Transverse colon (tissue), 3 donors: ENCODE results near the gene HHATL.

Experiments
- POLR2A ChIP-seq: fragments of 450-650 bp; IDR thresholded peaks from one replicate; pipeline ENCODE4 v1.6.1; 2016; ENCODE audit warnings: antibody characterized with exemption, mild to moderate bottlenecking, moderate library complexity
- TF ChIP-seq, protein P1 (sequence below), 5 experiments: fragments of 200-600 bp in 3 of 5; fragments of 450-650 bp in 2 of 5; sonication (generic) in 3 of 5; IDR thresholded peaks; 1 replicate in 2 of 5; 2 replicates in 3 of 5; pipeline ENCODE4 v1.5.1; 2016 to 2017; ENCODE audit warnings: antibody characterized with exemption in 5 of 5, inconsistent platforms in 3 of 5, mild to moderate bottlenecking in 2 of 5, moderate library complexity in 1 of 5

DNA sequence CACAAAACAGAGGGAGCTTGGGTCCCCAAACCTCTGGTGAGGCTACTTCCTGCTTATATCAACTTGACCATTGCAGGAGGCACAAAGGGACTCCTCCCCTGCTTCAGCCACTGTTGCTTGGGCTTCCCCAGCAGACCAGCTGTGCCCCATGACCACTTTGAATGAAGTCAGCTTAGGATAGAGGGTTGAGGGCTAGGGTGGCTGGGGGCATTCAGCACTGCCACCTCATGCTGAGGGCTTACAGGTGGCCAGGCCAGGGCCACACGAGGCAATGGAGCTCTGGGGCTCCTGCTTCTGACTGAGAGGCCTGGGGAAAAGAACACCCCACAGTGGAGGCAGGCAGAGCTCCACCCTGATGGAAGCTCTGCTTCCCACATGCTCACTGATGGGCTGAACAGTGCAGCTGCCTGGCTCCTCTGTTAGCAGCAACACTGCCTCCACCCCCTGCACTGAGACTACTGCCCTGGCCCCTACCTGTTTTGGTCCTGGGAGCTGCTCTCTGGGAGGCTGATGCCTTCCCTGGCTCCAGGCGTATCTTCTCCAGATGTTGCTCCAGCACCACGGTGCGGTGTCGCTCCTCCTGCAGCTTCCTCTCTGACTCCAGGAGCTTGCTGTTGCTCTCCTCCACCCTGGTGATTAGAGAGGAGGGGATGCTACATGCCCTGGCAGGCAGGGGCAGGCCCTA, 10.2 kb upstream of the HHATL start:
- TF ChIP-seq, protein P1, sequence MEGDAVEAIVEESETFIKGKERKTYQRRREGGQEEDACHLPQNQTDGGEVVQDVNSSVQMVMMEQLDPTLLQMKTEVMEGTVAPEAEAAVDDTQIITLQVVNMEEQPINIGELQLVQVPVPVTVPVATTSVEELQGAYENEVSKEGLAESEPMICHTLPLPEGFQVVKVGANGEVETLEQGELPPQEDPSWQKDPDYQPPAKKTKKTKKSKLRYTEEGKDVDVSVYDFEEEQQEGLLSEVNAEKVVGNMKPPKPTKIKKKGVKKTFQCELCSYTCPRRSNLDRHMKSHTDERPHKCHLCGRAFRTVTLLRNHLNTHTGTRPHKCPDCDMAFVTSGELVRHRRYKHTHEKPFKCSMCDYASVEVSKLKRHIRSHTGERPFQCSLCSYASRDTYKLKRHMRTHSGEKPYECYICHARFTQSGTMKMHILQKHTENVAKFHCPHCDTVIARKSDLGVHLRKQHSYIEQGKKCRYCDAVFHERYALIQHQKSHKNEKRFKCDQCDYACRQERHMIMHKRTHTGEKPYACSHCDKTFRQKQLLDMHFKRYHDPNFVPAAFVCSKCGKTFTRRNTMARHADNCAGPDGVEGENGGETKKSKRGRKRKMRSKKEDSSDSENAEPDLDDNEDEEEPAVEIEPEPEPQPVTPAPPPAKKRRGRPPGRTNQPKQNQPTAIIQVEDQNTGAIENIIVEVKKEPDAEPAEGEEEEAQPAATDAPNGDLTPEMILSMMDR (IDR thresholded peaks at IDR 0.05): no peak
- TF ChIP-seq POLR2A: no peak
